GM10847 (cell line): Measurements from ENCODE around the gene METTL23.

ENCODE experiments used
- POLR2A ChIP-seq: IDR thresholded peaks from 2 replicates; pipeline ENCODE4 v1.6.1; 2011; ENCODE audit not compliant: insufficient read length; ENCODE audit errors: extremely low read depth

Gene METTL23

GRCh38 chr17:76737676-76738467, 11.2 kb downstream of the METTL23 start, which contains the start of gene MFSD11:
MFSD11 (plus strand) TSS chr17:76738119; CDS start chr17:76738353, 234 bp downstream.
- peak; percentile 51 for TF ChIP-seq POLR2A

DNA sequence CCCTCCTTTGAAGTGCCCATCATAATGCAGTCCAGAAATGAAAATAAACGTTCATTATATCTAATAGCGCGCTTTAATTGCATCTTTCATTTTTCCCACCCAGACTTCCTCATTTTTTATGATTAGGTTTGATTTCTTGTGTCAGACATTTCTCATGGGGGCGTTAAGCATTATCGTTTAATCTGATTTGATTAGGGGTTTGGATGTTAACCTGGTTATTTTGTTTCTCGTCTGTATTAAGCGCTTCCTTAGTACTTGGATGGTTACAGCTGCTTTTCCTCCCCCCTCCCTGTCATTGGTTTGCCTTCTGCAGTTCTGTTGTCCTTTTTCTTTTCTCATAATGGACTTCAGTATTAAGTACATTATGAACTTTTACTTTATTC, 11.8 kb downstream of the METTL23 start:
- no peak for TF ChIP-seq POLR2A

DNA sequence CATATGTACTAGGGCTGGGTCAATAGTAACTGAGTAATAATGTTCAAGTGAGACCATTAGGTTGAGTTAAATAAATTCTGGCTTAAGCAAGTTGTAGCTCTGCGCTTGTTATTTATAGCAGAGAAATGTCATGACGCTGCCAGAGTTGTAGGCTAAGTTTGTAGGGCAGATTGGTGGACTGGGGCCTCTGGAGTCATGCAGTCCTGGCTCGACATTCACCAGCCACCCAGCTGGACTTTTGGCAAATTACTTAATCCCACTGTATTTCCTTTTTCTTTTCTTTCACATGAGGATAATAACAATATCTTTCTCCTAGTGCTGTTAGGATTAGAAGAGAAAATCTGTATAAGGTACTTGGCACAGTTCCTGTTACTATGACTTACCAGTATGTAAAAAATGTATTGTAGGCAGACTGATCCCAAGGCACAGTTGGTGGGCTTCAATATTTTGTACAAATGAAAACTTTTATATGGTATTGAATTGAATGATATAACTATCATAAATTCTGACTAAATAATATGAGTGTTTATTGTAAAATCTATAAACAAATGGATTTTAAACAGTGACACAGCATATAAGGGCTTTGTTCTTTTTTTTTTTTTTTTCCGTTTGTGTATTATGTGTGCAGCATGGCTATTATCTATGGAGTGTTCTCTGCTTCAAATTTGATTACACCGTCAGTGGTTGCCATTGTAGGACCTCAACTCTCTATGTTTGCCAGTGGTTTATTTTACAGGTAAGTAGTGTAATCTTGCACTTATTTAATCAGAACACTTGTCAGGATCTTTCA, 13.9 kb downstream of the METTL23 start:
- no peak for TF ChIP-seq POLR2A

GRCh38 chr17:76742958-76743357, 16.3 kb downstream of the METTL23 start:
- no peak for TF ChIP-seq POLR2A

DNA sequence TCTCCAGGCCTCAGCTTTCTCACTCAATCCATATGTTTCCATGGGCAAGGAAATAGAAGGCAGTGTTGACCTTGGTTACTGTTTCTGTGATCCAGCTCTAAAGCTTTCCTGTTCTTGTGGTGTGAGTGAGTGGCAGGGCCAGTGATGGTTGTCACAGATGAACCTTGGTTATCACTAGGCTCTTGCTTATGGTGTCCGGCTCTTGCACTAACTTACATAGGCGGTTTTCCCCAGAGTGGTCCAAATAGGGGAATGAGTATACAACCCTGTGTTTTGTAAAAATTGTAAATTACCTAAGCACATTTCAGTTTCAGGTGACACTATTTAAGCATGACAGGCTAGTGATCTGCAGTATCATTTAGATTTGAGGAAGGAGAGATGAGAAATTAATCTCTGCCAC, 18.1 kb downstream of the METTL23 start:
- no peak for TF ChIP-seq POLR2A

- no peak for TF ChIP-seq POLR2A
These were observed 21.2 kb downstream of the METTL23 start for GRCh38 chr17:76747716-76748363.

GRCh38 chr17:76748657-76749056, 22.0 kb downstream of the METTL23 start:
- no peak for TF ChIP-seq POLR2A

GRCh38 chr17:76751416-76751993, 24.9 kb downstream of the METTL23 start:
- TF ChIP-seq POLR2A: no peak

GRCh38 chr17:76752006-76752405, 25.4 kb downstream of the METTL23 start:
- TF ChIP-seq POLR2A: no peak

- TF ChIP-seq POLR2A: no peak
These were observed 26.7 kb downstream of the METTL23 start for GRCh38 chr17:76753061-76753961.

GRCh38 chr17:76755285-76755684, 28.6 kb downstream of the METTL23 start:
- TF ChIP-seq POLR2A: no peak

- TF ChIP-seq POLR2A: no peak
These were observed 30.6 kb downstream of the METTL23 start for GRCh38 chr17:76757256-76757655.

GRCh38 chr17:76758570-76758969, 31.9 kb downstream of the METTL23 start:
- no peak for TF ChIP-seq POLR2A

- no peak for TF ChIP-seq POLR2A
These were observed 46.3 kb downstream of the METTL23 start for GRCh38 chr17:76772842-76773525.

DNA sequence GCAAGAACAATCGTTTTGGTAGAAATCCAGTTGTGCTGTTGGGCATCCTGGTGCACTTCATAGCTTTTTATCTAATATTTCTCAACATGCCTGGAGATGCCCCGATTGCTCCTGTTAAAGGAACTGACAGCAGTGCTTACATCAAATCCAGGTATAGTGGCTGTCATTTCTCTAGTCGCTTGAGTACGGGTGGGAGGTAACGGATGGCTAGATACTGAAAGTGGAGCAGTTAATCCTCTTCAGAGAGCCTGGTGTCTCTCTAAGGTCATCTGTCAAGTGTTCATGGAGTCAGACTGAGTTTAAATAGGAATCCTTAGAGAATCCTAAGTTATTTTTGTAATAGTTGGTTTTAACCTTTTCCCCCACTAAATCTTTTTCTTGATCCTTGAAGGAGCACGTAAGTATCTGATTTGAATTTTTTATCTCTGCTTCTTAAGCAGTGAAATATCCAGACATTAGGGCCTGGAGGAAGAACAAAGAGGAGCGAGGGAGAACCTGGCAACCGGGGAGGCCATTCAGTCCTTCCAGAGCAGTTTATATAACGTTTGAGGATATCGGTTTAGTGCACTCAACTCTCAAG, 48.5 kb downstream of the METTL23 start:
- no peak for TF ChIP-seq POLR2A
